IPS-NIHi7 (cell line): Measurements from ENCODE around the gene RBP7.

Source experiments
- DNase-seq: peaks from one replicate; pipeline ENCODE4 v3.0.0; 2012; ENCODE audit warnings: mixed read lengths; ENCODE audit errors: extremely low spot score

The RBP7 gene

DNA sequence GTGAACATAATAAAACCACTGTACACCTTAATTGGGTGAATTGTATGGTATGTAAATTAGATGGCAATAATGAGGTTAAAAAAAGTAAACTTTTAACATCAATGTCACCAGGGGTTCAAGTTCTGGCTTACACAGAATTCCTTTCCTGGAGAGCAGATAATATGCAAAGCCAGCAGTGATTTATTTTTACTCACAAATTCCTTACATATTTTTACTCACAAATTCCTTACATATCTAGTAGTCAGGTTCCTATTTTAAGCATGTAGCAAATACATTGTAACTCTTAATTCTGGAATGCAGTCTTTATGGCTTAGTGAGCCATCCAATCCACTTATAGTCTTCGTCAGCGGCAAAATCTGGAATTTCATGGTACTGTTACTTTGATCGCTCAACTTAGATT lies 34.4 kb downstream of the RBP7 start:
- no peak for DNase-seq

- peak; percentile 98 for DNase-seq
These were observed 35.7 kb downstream of the RBP7 start, which contains the start of gene UBE4B for GRCh38 chr1:10032590-10033358. Gene UBE4B, plus strand, starts transcription at chr1:10032958. Its CDS starts 713 bp downstream, at chr1:10033671.

GRCh38 chr1:10033359-10033845 lies 36.4 kb downstream of the RBP7 start:
- DNase-seq = no peak

DNA sequence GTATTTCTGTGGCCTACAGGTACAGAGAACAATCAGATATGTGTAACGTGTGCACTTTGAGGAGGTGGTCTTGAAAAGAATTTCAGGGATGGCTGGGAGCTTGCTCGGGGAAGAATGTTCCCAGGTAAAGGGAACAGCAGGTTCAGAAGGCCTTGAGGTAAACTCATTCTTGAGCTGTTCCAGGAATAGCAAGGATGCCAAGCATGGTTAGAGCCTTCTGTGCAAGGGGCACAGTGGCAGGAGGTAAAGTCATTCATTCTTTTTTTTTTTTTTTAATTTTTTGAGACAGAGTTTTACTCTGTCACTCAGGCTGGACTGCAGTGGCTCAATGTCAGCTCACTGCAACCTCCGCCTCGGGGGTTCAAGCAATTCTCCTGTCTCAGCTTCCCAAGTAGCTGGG lies 45.7 kb downstream of the RBP7 start:
- DNase-seq = no peak

- DNase-seq = no peak
These were observed 48.7 kb downstream of the RBP7 start for GRCh38 chr1:10045480-10046355.

GRCh38 chr1:10046356-10047085 lies 49.5 kb downstream of the RBP7 start:
- DNase-seq = no peak

GRCh38 chr1:10048601-10049000 lies 51.6 kb downstream of the RBP7 start:
- no peak for DNase-seq

- no peak for DNase-seq
These were observed 53.6 kb downstream of the RBP7 start for GRCh38 chr1:10050611-10051010.

DNA sequence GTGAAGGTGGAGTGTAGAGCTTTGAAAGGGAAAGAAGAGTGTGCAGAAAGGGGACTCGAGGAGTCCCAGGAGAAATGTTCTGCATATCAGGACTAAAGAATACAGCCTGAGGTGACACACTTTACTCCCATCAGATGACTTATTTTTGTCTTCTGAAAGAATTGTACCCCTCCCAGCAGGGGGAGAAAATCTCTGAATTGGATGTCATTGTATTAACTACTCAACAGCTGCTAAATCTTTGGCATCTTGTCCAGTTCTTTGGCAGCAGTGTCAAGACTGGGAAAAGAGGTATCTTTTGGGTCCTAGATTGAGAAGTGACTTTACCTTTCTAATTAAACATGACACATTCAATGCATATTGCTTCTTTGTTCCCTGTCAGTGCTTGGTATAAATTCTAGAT lies 54.6 kb downstream of the RBP7 start:
- no peak for DNase-seq

DNA sequence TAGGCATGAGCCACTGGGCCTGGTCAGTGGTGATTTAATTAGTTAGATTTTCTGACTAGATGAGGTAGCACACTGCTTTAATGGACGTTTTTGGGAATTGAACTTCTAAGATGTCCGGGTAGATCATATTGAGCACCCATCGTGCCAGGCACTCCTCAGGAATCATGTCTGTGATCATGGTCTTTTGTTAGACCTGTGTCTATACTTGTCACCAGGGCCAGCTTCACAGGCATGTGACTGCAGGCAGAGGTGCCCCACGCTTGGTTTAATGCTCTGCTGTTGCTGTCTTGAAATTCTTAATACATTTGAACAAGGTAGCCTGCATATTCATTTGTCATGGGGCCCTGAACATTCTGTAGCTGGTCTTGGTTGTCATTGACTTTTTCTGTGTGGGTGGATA lies 55.3 kb downstream of the RBP7 start:
- no peak for DNase-seq

GRCh38 chr1:10054465-10054864 lies 57.4 kb downstream of the RBP7 start:
- no peak for DNase-seq

GRCh38 chr1:10056599-10056987 lies 59.6 kb downstream of the RBP7 start:
- no peak for DNase-seq

GRCh38 chr1:10057343-10057742 lies 60.3 kb downstream of the RBP7 start:
- no peak for DNase-seq

DNA sequence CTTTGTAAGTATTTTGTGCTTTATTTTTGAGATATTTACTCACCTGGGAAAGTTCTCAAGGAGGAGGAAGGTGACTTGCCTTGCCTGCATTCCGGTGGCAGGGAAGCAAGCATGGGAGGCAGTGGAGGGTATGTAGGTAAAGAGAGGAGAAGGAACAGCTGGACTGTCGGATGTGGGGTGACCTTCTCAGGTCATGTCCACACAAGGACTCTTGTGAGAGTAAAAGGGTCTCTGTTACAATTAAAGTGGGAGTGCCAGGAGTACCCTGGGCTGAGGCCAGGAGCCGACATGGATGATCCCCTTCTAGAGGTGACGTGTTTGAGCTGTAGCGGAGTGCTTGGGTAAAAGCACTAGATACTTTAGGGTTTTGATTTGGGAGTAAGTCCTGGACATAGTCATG lies 60.8 kb downstream of the RBP7 start:
- no peak for DNase-seq

GRCh38 chr1:10059342-10059718 lies 62.3 kb downstream of the RBP7 start:
- DNase-seq = no peak

GRCh38 chr1:10060311-10061100 lies 63.5 kb downstream of the RBP7 start:
- no peak for DNase-seq

GRCh38 chr1:10061276-10061675 lies 64.2 kb downstream of the RBP7 start:
- DNase-seq = no peak

- no peak for DNase-seq
These were observed 66.8 kb downstream of the RBP7 start for GRCh38 chr1:10063878-10064277.

GRCh38 chr1:10064416-10065343 lies 67.7 kb downstream of the RBP7 start:
- no peak for DNase-seq

DNA sequence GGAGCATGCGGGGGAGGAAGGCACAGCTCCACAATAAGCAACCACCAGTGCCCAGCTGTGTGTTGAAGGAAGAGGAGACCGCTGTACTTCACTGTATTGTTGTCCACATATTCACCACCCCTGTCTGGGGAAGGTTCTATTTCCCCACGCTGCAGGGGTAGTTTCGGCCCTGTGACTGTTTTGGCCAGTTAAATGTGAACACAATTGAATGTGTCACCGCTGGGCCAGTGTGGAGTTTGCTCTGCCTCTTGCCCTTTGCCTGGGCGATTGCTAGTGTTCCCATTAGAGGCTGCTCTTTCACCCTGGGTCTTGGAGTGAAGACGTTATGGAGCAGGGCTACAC lies 68.3 kb downstream of the RBP7 start:
- DNase-seq = peak; percentile 43
